Measurements from ENCODE around the gene LETMD1.

DNA sequence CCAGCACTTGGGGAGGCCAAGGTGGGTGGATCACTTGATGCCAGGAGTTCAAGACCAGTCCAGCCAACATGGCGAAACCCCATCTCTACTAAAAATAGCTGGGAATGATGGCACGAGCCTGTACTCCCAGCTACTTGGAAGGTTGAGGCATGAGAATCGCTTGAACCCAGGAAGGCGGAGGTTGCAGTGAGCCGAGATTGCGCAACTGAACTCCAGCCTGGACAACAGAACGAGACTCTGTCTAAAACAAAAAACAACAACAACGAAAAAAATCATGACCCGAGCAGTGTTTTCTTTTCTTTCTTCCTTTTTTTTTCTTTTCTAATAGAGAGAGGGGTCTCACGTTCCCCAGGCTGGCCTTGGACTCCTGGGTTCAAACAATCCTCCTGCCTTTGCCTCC, 38.8 kb downstream of the LETMD1 start:
- TF ChIP-seq, protein P1, sequence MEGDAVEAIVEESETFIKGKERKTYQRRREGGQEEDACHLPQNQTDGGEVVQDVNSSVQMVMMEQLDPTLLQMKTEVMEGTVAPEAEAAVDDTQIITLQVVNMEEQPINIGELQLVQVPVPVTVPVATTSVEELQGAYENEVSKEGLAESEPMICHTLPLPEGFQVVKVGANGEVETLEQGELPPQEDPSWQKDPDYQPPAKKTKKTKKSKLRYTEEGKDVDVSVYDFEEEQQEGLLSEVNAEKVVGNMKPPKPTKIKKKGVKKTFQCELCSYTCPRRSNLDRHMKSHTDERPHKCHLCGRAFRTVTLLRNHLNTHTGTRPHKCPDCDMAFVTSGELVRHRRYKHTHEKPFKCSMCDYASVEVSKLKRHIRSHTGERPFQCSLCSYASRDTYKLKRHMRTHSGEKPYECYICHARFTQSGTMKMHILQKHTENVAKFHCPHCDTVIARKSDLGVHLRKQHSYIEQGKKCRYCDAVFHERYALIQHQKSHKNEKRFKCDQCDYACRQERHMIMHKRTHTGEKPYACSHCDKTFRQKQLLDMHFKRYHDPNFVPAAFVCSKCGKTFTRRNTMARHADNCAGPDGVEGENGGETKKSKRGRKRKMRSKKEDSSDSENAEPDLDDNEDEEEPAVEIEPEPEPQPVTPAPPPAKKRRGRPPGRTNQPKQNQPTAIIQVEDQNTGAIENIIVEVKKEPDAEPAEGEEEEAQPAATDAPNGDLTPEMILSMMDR (IDR thresholded peaks at IDR 0.05; ENCODE audit: extremely low read depth in 1 of 2, insufficient read depth in 1 of 2, low read depth in 1 of 2, low read length in 2 of 2) = no peak
- no peak for TF ChIP-seq FOS (IDR thresholded peaks at IDR 0.05; ENCODE audit: borderline replicate concordance, insufficient read depth, low read length)
- TF ChIP-seq POLR2AphosphoS5 (IDR thresholded peaks at IDR 0.05; ENCODE audit: insufficient read depth, low read depth, low read length) = no peak
- TF ChIP-seq POLR2A (IDR thresholded peaks at IDR 0.05; ENCODE audit: low read depth, low read length) = no peak
- TF ChIP-seq, protein P2, sequence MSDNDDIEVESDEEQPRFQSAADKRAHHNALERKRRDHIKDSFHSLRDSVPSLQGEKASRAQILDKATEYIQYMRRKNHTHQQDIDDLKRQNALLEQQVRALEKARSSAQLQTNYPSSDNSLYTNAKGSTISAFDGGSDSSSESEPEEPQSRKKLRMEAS (IDR thresholded peaks at IDR 0.05; ENCODE audit: insufficient read depth, insufficient read length) = no peak

Data from endothelial cell of umbilical vein (primary cell).